Measurements from ENCODE around the gene GPC5.
A peak's percentile ranks its signal among the peaks of the same experiment; 100 is the strongest.

GPC5 gene

DNA sequence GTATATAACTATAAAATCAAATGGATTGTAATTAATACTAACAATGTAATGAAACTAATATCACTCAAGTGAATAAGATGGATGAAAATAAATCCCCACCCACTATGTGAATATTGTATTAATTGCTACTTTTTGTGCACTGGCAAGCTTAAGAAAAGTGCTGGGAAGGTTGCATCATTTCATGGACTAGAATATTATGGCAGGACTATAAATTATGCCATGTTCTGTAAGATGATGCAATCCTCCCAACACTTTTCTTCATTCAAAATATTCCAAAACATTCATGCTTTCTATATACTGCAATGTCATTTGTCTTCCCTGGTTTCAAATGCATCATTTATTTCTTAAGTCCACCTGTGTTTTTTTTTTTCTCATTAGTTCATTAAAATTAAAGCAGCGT lies 1370.6 kb downstream of the GPC5 start:
- DNase-seq (ENCODE audit: low read depth), result no peak

DNA sequence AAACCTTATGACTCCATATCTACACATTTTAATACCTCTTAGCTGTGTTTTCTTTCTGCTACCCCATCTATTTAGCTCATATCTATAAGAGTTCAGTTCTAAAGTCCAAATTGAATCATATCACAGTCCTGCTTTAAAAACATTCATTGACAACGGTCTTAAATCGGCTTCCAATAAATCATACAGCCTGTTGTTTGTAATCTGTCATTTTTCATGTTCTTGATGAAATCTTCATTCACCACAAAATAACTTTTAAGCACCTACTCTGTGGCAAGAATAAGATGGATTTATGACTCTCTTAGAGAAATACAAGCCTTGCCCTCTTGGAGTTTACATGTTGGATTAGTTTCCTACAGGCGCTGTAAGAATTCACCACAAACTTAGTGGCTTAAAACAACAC lies 1377.2 kb downstream of the GPC5 start:
- DNase-seq (ENCODE audit: low read depth), result no peak

DNA sequence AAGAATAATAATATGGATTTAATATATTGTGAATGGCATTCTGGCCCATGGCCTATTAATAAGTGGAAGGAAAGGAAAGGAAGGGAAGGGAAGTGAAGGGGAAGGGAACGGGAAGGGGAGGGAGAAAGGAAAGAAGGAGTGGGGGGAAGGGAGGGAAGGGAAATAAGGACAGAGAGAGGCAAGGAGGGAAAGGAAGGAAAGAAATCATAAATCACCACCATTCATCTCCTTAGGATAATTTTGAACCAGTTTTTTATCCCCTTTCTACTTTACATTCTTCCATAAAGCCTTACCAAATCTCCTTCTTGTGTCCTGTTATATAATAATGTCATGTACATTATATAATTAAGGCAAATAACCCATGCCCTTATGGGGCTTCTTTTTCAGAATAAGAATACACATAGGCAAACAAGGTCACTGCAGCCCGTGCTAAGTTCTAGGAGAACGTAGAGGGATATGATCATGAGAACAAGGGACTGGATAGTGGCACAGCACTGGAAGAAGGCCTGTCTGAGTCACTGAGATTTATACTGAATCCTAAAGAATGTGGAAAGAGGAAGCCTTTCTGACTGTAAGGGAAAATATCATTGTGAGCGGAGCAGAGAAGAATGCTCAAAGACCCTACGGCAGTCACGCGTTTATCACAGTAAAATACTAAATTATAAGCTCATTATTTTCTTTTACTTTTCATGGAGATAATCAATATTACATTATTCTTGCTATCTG lies 1383.7 kb downstream of the GPC5 start:
- DNase-seq (ENCODE audit: low read depth), result no peak

DNA sequence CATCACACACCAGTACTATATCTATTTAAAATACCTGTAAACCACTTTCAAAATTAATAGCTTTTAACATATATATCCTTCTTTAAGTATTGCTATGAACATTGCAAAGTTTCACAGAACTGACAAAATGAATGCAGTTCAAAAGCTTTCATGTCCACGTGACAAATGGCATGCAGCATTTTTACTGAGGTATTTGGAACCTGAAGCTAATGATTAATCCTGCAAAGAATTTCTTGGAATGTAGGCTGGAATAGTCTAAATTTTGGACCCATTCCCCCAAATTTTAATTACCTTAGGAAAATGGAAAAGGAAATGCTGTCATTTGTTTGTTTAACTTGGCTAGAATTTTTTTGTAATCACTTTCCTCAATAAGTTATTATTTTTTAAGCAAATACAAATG lies 1404.4 kb downstream of the GPC5 start:
- no peak for DNase-seq (ENCODE audit: low read depth)

DNA sequence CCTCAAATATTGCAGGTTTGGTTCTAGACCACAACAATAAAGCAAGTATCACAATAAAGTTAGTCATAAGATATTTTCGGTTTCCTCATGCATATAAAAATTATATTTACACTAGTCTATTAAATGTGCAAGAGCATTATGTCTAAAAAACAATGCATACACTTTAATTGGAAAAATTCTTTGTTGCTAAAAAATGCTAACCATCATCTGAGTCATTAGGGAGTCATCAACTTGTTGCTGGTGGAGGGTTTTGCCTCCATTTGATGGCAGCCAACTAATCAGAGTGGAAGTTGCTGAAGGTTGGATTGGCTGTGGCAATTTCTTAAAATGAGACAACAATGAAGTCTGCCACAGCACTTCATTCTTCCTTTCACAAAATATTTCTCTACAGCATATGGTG lies 1405.9 kb downstream of the GPC5 start:
- peak; percentile 22 for DNase-seq (ENCODE audit: low read depth)

DNA sequence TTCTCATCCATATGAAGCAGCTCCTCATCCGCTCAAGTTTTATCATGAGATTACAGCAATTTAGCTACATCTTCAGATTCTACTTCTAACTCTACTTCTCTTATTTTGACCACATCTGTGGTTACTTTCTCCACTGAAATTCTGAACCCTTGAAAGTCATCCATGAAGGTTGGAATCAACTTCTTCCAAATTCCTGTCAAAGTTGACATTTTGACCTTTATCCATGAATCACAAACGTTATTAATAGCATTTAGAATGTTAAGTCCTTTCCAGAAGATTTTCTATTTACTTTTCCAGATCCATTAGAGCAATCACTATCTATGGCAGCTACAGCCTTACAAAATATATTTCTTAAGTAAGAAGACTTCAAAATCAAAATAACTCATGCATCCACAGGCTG lies 1406.5 kb downstream of the GPC5 start:
- DNase-seq (ENCODE audit: low read depth), result no peak

DNA sequence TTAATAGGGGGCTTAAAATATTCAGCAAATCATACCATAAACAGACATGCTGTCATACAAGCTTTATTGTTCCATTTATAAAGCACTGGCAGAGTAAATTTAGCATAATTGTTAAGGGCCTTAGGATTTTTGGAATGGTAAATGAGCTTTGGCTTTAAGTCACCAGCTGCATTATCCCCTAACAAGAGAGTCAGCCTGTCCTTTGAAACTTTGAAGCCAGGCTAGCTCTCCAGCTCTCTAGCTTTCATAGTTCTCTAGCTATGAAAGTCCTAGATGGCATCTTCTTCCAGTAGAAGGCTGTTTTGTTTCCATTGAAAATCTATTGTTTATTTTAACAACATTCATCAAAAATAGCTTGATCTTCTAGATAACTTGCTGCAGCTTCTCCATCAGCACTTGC lies 1407.3 kb downstream of the GPC5 start:
- DNase-seq (ENCODE audit: low read depth), result no peak

DNA sequence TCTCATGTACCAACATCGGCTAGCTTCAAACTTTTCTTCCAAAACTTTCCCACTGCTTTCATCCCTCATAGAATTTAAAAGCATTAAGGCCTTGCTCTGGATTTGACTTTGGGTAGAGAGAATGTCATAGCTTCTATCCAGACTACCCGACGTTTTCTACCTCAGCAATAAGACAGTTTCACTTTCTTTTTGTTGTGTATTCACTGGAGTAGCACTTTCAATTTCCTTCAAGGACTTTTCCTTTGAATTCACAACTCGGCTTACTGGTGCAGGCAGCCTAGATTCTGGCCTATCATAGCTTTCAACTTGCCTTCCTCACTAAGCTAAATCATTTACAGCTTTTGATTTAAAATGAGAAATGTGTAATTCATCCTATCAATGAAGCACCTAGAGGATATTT lies 1407.8 kb downstream of the GPC5 start:
- DNase-seq (ENCODE audit: low read depth), result no peak

DNA sequence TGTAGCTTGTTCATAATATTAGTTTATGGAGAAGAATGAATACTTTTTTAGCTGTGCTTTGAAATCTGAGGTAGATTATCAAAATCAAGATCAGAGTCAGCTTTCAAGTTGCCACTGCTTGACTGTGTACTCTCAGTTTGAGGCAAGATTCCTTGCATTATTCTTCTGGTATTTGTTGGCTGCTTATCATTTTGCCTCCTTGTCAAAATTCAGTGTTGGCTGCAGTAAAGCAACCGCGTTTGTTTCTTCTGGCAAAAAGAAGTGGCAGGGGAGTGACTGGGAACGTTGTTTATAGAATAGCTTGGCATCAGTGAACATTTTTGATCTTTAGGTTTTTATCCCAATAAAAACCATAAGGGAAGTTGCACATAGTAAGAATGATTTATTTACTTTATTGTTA lies 1408.9 kb downstream of the GPC5 start:
- no peak for DNase-seq (ENCODE audit: low read depth)

DNA sequence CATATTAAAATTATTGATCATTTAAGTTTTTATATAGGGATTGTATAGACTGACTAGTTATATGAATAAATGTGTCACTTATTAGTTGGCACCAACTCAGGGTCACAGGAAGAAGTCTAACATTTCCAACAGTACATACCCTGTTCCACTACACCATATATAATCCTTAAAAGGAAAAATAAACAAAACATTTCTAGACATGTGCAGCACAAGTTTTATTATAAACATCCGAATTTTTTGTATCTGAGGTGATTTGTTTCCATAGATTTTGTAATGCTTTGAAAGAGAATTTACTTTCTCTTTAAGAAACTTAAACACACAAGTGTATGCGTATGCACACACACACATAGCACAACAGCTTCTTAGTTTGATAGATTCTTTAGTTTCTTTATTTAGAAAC lies 1409.5 kb downstream of the GPC5 start:
- DNase-seq (ENCODE audit: low read depth), result no peak

DNA sequence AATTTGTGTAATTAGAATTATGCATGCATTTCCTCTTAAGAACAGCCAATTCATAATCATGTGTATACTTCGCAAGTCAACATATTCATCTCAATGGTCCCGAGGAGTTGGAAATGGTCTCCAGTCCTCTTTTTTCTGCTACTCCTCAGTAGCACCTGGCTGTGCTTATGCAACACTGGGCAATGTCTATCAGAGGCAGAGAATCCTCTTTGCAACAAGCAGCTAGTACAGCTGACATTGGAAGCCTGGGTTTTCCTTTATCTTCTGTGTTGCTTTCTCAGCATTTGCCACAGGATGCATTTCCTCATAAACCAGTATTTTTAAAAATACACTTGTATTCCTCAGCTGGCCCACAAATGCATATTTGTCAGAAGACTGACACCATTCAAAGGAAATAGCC lies 1422.9 kb downstream of the GPC5 start:
- DNase-seq (ENCODE audit: low read depth), result no peak

DNA sequence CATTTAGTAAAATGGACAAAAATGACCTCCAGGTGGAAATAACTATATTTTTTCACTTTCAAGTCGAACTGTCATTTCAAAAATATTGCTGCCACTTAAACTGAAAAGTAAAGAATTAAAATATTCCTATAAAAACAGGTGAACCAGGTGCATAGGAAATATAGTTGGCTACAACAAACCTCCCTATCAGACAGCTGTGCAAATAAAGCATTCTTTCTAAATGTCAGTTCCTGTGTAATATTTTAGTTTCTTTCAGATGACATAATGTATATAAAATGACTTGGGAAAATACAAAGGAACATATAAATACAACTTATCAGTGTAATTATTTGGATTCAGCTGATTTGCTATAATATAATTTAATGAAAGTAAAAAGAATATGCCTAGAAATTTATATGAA lies 1424.6 kb downstream of the GPC5 start:
- DNase-seq (ENCODE audit: low read depth), result no peak

DNA sequence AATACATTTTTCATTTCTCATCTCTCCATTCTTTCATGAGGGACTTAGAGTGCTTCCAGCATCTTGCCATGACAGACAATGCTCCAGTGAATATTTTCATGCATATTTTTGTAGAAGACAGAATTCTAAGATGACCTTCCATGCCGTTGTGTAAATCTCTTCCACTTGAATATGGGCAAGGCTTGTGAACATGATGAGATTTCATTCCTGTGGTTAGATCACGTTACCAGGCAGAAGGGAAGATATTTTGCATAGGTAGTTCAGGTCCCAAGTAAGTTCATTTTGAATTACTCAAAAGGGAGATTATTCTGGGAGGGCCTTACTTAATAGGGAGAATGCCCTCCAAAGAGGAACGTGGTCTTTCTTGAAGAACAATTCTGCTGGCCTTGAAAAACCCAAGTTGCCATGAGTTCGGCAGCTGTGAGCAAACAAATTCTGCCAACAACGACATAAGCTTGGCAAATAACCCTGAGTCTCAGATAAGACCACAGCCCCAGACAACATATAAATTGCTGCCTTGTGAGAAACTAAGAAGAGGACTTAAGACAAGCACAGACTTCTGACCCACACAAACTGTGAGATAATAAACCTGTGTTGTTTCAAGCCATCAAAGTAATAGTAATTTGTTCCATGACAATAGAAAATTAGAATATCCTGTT lies 1427.6 kb downstream of the GPC5 start:
- DNase-seq (ENCODE audit: low read depth), result no peak

DNA sequence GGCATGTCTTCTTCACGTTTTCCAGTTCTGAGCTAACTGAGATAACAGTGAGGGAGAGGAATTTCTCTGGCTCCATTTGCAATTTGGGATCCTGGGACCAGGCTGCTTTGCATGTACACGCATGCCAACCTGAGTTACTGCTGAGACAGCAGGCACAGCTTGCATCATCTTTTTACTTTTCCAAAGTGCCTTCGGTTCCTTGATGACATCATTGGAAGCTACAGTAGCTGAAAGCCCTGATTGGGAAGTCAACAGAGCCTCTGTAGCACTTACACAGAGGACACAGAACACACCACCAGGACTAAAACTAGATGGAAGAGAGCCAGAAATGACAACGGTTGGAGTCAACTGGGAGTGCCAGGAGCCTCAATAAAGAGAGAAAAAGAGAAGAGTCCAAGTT lies 1429.1 kb downstream of the GPC5 start:
- DNase-seq (ENCODE audit: low read depth), result no peak

DNA sequence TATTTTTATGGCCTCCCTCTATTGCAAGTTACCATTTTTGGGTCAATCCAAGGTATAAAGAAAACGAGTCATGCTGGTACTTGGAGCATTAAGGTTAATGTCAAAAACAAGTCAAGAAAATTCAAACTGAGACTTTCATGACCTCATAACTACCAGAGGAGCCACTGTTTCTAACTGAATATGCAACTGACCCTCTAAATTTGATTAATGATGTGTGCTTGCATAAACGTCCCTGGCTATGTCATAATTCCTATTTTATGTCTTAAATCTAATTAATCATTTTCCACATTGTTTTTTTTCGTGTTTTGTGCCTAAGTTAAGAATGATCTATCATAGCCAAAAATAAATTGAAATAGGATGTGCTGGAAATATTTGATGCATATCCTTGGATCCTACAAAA lies 1431.5 kb downstream of the GPC5 start:
- no peak for DNase-seq (ENCODE audit: low read depth)

DNA sequence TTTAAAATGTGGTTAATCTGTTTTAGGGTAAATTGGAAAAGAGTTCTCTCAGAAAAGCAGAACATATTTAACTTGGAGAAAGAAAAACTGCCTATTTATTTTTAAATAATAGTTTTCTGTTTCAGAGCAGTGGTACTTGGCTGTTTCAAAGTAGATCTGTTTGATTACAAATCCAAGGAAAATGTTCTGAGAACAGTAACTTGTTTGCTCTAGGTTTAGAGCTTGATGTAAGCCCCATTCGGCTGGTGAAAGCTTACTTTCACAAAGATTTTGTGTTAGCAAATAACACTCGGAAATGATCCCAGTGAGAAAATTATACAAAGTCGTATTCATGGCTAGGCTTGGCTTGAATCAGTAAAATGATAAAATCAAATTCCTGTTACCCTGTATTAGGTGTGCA lies 1432.4 kb downstream of the GPC5 start:
- no peak for DNase-seq (ENCODE audit: low read depth)

DNA sequence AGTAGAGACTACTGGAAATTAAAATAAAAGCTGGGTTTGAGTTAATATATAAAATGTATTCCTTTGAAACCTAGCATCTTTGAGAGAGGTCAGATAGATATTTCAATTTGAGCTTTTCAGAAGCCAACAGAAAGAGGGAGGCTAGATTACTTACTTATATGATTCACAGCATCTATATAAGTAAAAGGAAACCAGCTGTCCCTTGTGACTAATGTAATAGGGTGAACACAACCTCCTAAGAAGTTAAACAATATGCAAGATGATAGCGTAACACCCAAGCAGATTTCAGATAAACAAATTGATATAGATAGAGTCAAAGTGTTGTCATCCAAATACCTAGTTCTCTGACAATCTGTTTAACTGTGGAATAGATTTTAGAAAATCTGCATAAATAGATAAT lies 1434.7 kb downstream of the GPC5 start:
- DNase-seq (ENCODE audit: low read depth), result no peak

DNA sequence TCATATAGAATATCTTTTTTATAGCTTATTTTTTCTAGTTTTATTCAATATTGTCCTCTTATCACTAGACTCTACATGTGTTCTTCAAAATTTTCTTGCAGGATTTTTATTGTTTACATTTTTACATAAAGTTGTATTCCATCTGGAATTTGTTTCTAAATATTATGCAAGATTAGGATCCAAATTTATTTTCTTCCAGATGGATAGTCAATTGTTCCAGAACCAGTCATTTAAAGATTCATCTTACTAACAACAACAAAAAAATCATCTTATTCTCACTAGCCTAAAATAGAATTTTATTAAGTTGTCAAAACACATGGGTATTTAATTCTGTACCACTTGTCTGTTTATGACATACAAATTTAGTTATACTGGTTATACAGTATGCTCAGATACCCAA lies 1437.8 kb downstream of the GPC5 start:
- DNase-seq (ENCODE audit: low read depth), result no peak

DNA sequence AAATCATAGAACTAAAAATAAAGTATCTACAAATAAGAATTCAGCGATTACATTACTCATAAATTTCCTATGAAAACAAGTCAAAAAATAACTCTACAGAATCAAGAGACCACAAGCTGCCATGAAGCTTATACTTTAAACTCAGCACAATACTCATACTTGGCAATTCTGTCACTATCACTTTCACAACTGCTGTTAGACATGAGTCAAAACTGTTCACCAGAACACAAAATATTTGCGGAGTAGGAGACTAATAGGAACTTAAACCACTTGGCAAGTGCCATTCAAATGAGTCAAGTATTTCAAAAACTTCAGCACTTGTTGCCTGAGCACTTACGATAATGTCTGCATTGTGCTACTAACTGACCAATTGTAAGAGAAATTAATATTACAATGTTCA lies 1440.4 kb downstream of the GPC5 start:
- peak; percentile 77 for DNase-seq (ENCODE audit: low read depth)

DNA sequence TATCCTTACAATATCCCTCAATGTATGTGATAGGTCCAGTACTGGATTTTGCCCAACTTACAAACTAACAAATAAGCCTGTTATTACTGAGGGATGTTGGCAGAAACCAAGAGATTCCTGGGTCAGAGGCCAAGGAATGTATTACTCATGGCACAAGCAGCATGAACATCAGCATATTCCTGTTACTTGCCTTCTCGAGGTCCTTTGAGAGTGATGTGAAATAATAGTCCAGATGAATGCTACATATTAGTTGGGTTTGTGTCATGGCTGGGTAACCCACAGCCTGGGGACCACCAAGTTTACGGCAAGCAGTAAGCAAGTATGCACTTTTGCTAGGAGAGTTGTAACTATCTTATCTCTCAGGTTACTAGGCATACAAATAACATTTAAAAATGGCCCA lies 1443.7 kb downstream of the GPC5 start:
- DNase-seq (ENCODE audit: low read depth), result no peak

DNA sequence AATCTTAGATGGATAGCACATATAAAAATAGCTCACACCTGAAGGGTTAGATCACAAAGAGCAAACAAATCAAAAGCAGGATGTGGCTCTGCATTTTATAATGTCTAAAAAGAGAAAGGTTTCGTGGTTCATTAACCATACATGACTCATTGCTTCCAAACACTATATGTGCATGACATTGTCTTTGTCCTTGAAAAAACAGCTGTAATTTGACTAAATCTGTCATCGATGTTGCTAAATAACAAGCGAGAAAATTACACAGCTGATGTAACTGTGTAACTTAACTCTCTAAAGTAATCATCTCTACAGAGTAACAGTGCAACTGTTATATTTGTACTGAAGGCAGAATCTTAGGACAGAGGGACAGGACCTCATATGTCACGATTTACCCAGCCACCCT lies 1445.1 kb downstream of the GPC5 start:
- DNase-seq (ENCODE audit: low read depth), result no peak

DNA sequence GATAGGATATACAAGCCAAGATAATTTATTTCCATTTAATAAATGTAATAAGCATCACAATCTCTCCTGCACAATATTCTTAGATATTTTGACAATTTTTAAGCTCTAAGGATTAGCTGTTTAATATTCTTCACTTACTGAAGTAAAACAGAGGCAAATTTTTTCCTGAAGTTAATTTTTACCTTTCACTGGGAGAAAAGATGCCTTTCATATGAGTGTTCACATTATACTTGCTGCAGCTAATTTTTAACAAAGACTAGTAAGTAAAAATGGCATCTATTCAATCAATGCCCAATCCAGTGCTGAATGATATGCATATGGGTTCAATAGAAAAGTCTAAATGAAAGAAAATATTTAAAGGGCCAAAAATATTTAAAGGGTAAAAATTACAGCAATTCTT lies 1451.0 kb downstream of the GPC5 start:
- no peak for DNase-seq (ENCODE audit: low read depth)

DNA sequence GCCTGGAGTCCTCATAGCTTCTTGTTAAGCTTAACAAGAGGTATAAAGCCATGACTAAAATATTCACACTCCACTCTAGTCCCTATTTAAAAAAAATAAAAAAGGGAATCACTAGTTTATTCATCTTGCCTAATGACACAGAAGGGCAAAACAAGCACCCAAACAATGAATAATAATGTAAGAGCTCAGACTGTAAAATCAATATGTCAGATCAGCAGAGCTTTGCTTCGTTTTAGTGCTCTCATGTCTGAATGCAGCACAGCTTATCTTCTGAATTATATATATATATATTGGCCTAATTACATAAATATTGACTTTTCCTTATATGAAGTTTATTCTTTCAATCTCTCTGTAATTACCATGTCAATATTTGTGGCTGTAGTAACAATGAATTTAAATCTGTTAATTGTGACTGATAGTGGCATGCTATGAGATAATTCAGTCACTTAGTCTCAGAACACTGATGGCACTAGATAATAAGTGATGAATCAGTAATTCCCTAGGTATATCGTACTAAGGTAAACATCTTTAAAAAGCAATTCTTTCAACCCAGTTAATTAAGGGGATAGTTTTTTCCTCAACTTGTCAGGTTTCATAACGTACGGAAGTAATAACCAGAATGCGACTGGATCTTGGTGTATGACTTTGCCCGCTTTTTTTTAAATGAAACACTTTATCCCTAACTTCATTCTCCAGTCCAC lies 1466.3 kb downstream of the GPC5 start:
- DNase-seq (ENCODE audit: low read depth), result no peak

DNA sequence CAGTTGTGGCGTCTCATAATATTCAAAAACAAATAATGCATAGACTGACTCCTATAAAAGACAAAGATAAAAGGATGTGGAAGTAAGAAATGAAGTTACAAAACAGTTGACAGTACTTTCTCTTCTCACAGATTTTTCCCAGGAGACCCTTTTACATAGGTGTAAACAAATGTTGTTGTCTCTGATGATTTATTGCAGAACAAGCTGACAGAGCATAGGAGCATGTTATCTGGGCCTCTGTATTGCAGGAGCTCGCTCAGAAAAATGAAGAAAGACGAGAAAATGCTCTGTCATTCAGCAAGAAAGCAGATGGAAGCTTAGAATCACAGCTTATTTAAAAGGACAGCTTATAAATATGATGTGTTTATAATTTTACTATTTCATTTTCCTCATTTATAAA lies 1474.6 kb downstream of the GPC5 start:
- no peak for DNase-seq (ENCODE audit: low read depth)

All from HS-5 (cell line).